A549 (cell line): ENCODE data around the gene TSNAX. TPM values are rescaled to one million over a fixed set of nuclear protein-coding genes. Genes with fewer than 3 reads are reported as not detected.
"Not testable (repeated sequence)": the region's sequence is repeated elsewhere in the genome, so short reads cannot be mapped to it uniquely, and the experiment has no call there.

Experiments
- ATAC-seq, 2 experiments: fragments of 200-7000 bp in 1 of 2; fragments of >200 bp in 1 of 2; cut with Nextera tagmentation in 1 of 2; cut with Tn5 transposase in 1 of 2; 3 replicates each; pipeline versions ENCODE4 v1.8.0 to v1.9.1; 2018 to 2020; ENCODE audit warnings: mild to moderate bottlenecking in 1 of 2, moderate library complexity in 1 of 2
- CTCF ChIA-PET: fragments of 300-600 bp; sonication (Branson Sonifier 250); formaldehyde crosslinking; extraction: SDS; loops from one replicate; lab custom pipeline; 2021; ENCODE audit warnings: antibody characterized with exemption, inconsistent platforms; lab: Yijun Ruan, JAX
- POLR2A ChIA-PET: fragments of 350-600 bp; formaldehyde crosslinking; extraction: SDS; loops from one replicate; lab custom pipeline; 2021; ENCODE audit warnings: antibody characterized with exemption, inconsistent platforms; lab: Yijun Ruan, JAX
- DNase-seq, 2 experiments: peaks; one replicate each; pipeline versions ENCODE4 v3.0.0 to v3.0.0-alpha.2; 2011 to 2016; ENCODE audit warnings: low read depth in 1 of 2, low spot score in 1 of 2
- FAIRE-seq: peaks from 2 replicates; lab custom pipeline; 2011; peaks lifted over from hg19 to GRCh38; lab: Jason Lieb, UNC
- H3K27ac ChIP-seq, 2 experiments: fragments of >200 bp; sonication (Bioruptor Twin); formaldehyde crosslinking; 3 replicates each; pipeline ENCODE4 v1.5.1; 2016 to 2017
- H3K4me1 ChIP-seq: fragments of >200 bp; sonication (Bioruptor Twin); formaldehyde crosslinking; 3 replicates; pipeline ENCODE4 v1.6.1; 2016
- H3K4me2 ChIP-seq: fragments of >200 bp; sonication (Bioruptor Twin); formaldehyde crosslinking; 3 replicates; pipeline ENCODE4 v1.6.1; 2016
- H3K4me3 ChIP-seq: fragments of >200 bp; sonication (Bioruptor Twin); formaldehyde crosslinking; 3 replicates; pipeline ENCODE4 v1.5.1; 2016
- H3K9me3 ChIP-seq: fragments of >200 bp; sonication (Bioruptor Twin); formaldehyde crosslinking; 3 replicates; pipeline ENCODE4 v1.6.1; 2016
- CTCF ChIP-seq: fragments of >200 bp; sonication (Bioruptor Twin); formaldehyde crosslinking; IDR thresholded peaks from 3 replicates; pipeline ENCODE4 v1.5.1; 2016
- EHMT2 ChIP-seq: fragments of 200-600 bp; sonication (generic); IDR thresholded peaks from 2 replicates; pipeline ENCODE4 v1.6.1; 2016; ENCODE audit warnings: antibody characterized with exemption, low read depth, mild to moderate bottlenecking, moderate library complexity
- HES2 ChIP-seq: fragments of >200 bp; sonication (Bioruptor Twin); formaldehyde crosslinking; IDR thresholded peaks from 2 replicates; pipeline ENCODE4 v1.6.1; 2016
- HEYL ChIP-seq: fragments of 250-450 bp; sonication (Bioruptor Pico); IDR thresholded peaks from 2 replicates; pipeline ENCODE4 v1.8.0; 2021; ENCODE audit warnings: mild to moderate bottlenecking, moderate library complexity
- HMGXB4 ChIP-seq: fragments of 250-450 bp; sonication (Bioruptor Pico); IDR thresholded peaks from 2 replicates; pipeline ENCODE4 v1.5.0; 2021; ENCODE audit warnings: mild to moderate bottlenecking, moderate library complexity, borderline replicate concordance
- HOXB5 ChIP-seq: fragments of 250-450 bp; sonication (Bioruptor Pico); IDR thresholded peaks from 2 replicates; pipeline ENCODE4 v1.5.0; 2020; ENCODE audit warnings: mild to moderate bottlenecking, moderate library complexity
- KDM1A ChIP-seq: fragments of 200-600 bp; sonication (generic); IDR thresholded peaks from 2 replicates; pipeline ENCODE4 v1.6.1; 2016; ENCODE audit warnings: low read depth, mild to moderate bottlenecking
- POLR2A ChIP-seq: IDR thresholded peaks from 2 replicates; pipeline ENCODE4 v1.6.1; 2012; ENCODE audit warnings: mild to moderate bottlenecking, low read length
- RAD21 ChIP-seq, 2 experiments: fragments of >200 bp in 1 of 2; sonication (Bioruptor Twin) in 1 of 2; formaldehyde crosslinking in 1 of 2; IDR thresholded peaks in 1 of 2; conservative IDR thresholded peaks in 1 of 2; 2 replicates in 1 of 2; 3 replicates in 1 of 2; pipeline ENCODE4 v1.6.1; 2012 to 2018; ENCODE audit warnings: inconsistent platforms in 1 of 2
- RFX5 ChIP-seq: fragments of 450-650 bp; IDR thresholded peaks from 2 replicates; pipeline ENCODE4 v1.7.1; 2014; ENCODE audit warnings: antibody characterized with exemption, mild to moderate bottlenecking, moderate library complexity
- TFCP2L1 ChIP-seq: fragments of 250-450 bp; sonication (Bioruptor Pico); IDR thresholded peaks from 2 replicates; pipeline ENCODE4 v1.5.0; 2021; ENCODE audit warnings: mild to moderate bottlenecking
- WGBS: methylation state at CpG from one replicate; pipeline ENCODE4 v1.1.6; 2017; ENCODE audit errors: missing lambda C conversion rate; 5-methylcytosine and 5-hydroxymethylcytosine counted together
- polyA plus RNA-seq, 4 experiments: library from polyadenylated mRNA; depleted of rRNA in 3 of 4; stranded (reverse); fragments of >200 nt; fragmentation: RNase III in 1 of 4; extraction: RNeasy Plus Mini Kit Qiagen cat#74134 plus additional on column Dnase treatment in 1 of 4; gene quantifications; 2 replicates in 3 of 4; 3 replicates in 1 of 4; pipeline ENCODE4 v1.2.3, GENCODE V29; 2011 to 2017

Gene TSNAX
- polyA plus RNA-seq, 2 of the 4 experiments (the other 2 are of a cell fraction), result 48.5 to 58.3 TPM

GRCh38 chr1:231563247-231563646 is 34.8 kb downstream of the TSNAX start:
- H3K4me1 ChIP-seq, result peaks cover 30% of the 10 kb centered on the region
- H3K4me3 ChIP-seq, result no peak overlapping the region
- POLR2A ChIA-PET, result no interaction called here
- peak overlapping the region; percentile 13; the same call in 1 of the 3 replicates for H3K4me2 ChIP-seq
- DNase-seq (no peak), FAIRE-seq (peak; percentile 46), ATAC-seq (no peak)
- CTCF ChIA-PET, result interaction anchor here (0.5 kb wide), 1 partner anchor 16 kb away, joined by 3 read pairs; no protein-coding TSS in a partner anchor
- H3K27ac ChIP-seq, result no peak overlapping the region
- H3K9me3 ChIP-seq, result no peaks in the 10 kb centered on the region
- TF ChIP-seq KDM1A (0 out of 2 replicates have a peak, but pooled peaks have one; percentile 24), RAD21 (conservative IDR thresholded peaks at IDR 0.05 in 1 of 2, IDR thresholded peaks at IDR 0.05 in 1 of 2) (no peak)
- WGBS, result 66% methylated on average over 2 of the region's 2 CpGs

- Histone ChIP-seq H3K4me2 (no peak overlapping the region), H3K9me3 (no peaks in the 10 kb centered on the region), H3K27ac (no peak overlapping the region), H3K4me1 (peaks cover 21% of the 10 kb centered on the region), H3K4me3 (no peak overlapping the region)
- POLR2A ChIA-PET, result no interaction called here
- ATAC-seq (no peak), DNase-seq (no peak), FAIRE-seq (no peak)
- 91% methylated on average over 4 of the region's 4 CpGs for WGBS
- CTCF ChIA-PET, result no interaction called here
- TF ChIP-seq HEYL (CRISPR knock-in tag) (no peak), POLR2A (no peak)
Measured at GRCh38 chr1:231564373-231564772, 35.9 kb downstream of the TSNAX start.

- Histone ChIP-seq H3K9me3 (no peaks in the 10 kb centered on the region), H3K4me3 (no peak overlapping the region), H3K27ac (no peak overlapping the region), H3K4me2 (no peak overlapping the region), H3K4me1 (peaks cover 19% of the 10 kb centered on the region)
- ATAC-seq (no peak), DNase-seq (no peak), FAIRE-seq (no peak)
- POLR2A ChIA-PET, result no interaction called here
- TF ChIP-seq TFCP2L1 (CRISPR knock-in tag), result no peak
- no peak for TF ChIP-seq EHMT2
- 95% methylated on average over 2 of the region's 2 CpGs for WGBS
- CTCF ChIA-PET, result interaction anchor here (0.6 to 1.0 kb wide), 2 partner anchors 13 to 14 kb away, joined by 3 to 6 read pairs; no protein-coding TSS in a partner anchor
Measured at GRCh38 chr1:231566496-231566895, 38.0 kb downstream of the TSNAX start.

- DNase-seq, ATAC-seq, H3K27ac ChIP-seq, H3K4me2 ChIP-seq, FAIRE-seq, CTCF ChIA-PET, H3K9me3 ChIP-seq, H3K4me1 ChIP-seq, H3K4me3 ChIP-seq, POLR2A ChIA-PET: not testable (repeated sequence)
- WGBS, result 92% methylated on average over 3 of the region's 3 CpGs
- TF ChIP-seq KDM1A, result 0 out of 2 replicates have a peak, but pooled peaks have one; percentile 24
Measured at GRCh38 chr1:231570262-231570661, 41.8 kb downstream of the TSNAX start.

- peaks cover 15% of the 10 kb centered on the region for H3K4me1 ChIP-seq
- H3K4me3 ChIP-seq, result no peak overlapping the region
- CTCF ChIA-PET, result no interaction called here
- POLR2A ChIA-PET, result no interaction called here
- no peak overlapping the region for H3K4me2 ChIP-seq
- H3K27ac ChIP-seq, result peak overlapping the region in 1 of 2 experiments; percentile 36; a peak in 2 of 6 replicates
- no peak for TF ChIP-seq RFX5
- no peak for TF ChIP-seq HMGXB4 (CRISPR knock-in tag)
- TF ChIP-seq RAD21 (conservative IDR thresholded peaks at IDR 0.05 in 1 of 2, IDR thresholded peaks at IDR 0.05 in 1 of 2), result no peak
- TF ChIP-seq, all 56 proteins: peak for 0
- no peaks in the 10 kb centered on the region for H3K9me3 ChIP-seq
- WGBS, result 85% methylated on average over 6 of the region's 6 CpGs
- DNase-seq, result no peak
- no peak for FAIRE-seq
- no peak for ATAC-seq
Measured at GRCh38 chr1:231571904-231572303, 43.4 kb downstream of the TSNAX start.

GRCh38 chr1:231575472-231575871 is 47.0 kb downstream of the TSNAX start:
- Histone ChIP-seq H3K4me1 (peaks cover 29% of the 10 kb centered on the region), H3K4me2 (no peak overlapping the region), H3K4me3 (no peak overlapping the region), H3K9me3 (0 out of 3 replicates have a peak, but pooled peaks cover 3% of the 10 kb centered on the region), H3K27ac (peak overlapping the region; percentile 83 to 85)
- WGBS, result 96% methylated on average over 2 of the region's 2 CpGs
- no peak for FAIRE-seq
- TF ChIP-seq HOXB5, result no peak
- TF ChIP-seq CTCF, result no peak
- TF ChIP-seq HES2, result no peak
- ChIA-PET POLR2A (no interaction called here), CTCF (interaction anchor here (0.6 to 1.7 kb wide), 7 partner anchors 9 to 669 kb away, joined by 3 to 7 read pairs (median 4); no protein-coding TSS in a partner anchor)
- DNase-seq, result no peak
- ATAC-seq, result no peak
